GM19023 (cell line): Measurements from ENCODE around the gene NHSL2.
"Not testable (repeated sequence)": the region's sequence is repeated elsewhere in the genome, so short reads cannot be mapped to it uniquely, and the experiment has no call there.

Source experiments
- ATAC-seq: cut with Tn5 transposase; IDR thresholded peaks from one replicate; pipeline ENCODE4 v1.9.1; 2021; ENCODE audit warnings: mild to moderate bottlenecking, moderate library complexity; ENCODE audit not compliant: unreplicated experiment

NHSL2 gene

GRCh38 chrX:72038868-72039267 lies 128.2 kb downstream of the NHSL2 start:
- ATAC-seq, result no peak

GRCh38 chrX:72040506-72040905 lies 129.9 kb downstream of the NHSL2 start:
- ATAC-seq, result no peak

- no peak for ATAC-seq
These were observed 130.5 kb downstream of the NHSL2 start for GRCh38 chrX:72041176-72041575.

GRCh38 chrX:72041871-72042851 lies 131.5 kb downstream of the NHSL2 start:
- ATAC-seq, result no peak

- ATAC-seq, result no peak
These were observed 132.2 kb downstream of the NHSL2 start for GRCh38 chrX:72042852-72043248.

- ATAC-seq, result no peak
These were observed 133.0 kb downstream of the NHSL2 start for GRCh38 chrX:72043636-72044035.

GRCh38 chrX:72045141-72045540 lies 134.5 kb downstream of the NHSL2 start:
- no peak for ATAC-seq

- ATAC-seq, result no peak
These were observed 135.1 kb downstream of the NHSL2 start for GRCh38 chrX:72045552-72046277.

GRCh38 chrX:72046447-72046846 lies 135.8 kb downstream of the NHSL2 start:
- no peak for ATAC-seq

- ATAC-seq, result no peak
These were observed 138.1 kb downstream of the NHSL2 start for GRCh38 chrX:72048510-72049455.

GRCh38 chrX:72050011-72050410 lies 139.4 kb downstream of the NHSL2 start:
- no peak for ATAC-seq

GRCh38 chrX:72051589-72051988 lies 140.9 kb downstream of the NHSL2 start:
- ATAC-seq, result no peak

GRCh38 chrX:72052415-72053090 lies 141.9 kb downstream of the NHSL2 start:
- ATAC-seq, result no peak

GRCh38 chrX:72053508-72053907 lies 142.9 kb downstream of the NHSL2 start:
- no peak for ATAC-seq

- ATAC-seq, result no peak
These were observed 144.3 kb downstream of the NHSL2 start for GRCh38 chrX:72054779-72055489.

- ATAC-seq, result no peak
These were observed 146.7 kb downstream of the NHSL2 start for GRCh38 chrX:72057331-72057730.

- ATAC-seq, result no peak
These were observed 147.2 kb downstream of the NHSL2 start for GRCh38 chrX:72057849-72058248.

GRCh38 chrX:72058346-72058745 lies 147.7 kb downstream of the NHSL2 start:
- not testable (repeated sequence) for ATAC-seq

GRCh38 chrX:72060196-72060920 lies 149.7 kb downstream of the NHSL2 start:
- no peak for ATAC-seq
